Fibroblast of lung (primary cell): ENCODE data around the gene MAGEA11. TPM values are rescaled to one million over a fixed set of nuclear protein-coding genes. Genes with fewer than 3 reads are reported as not detected.

ENCODE experiments used
- DNase-seq, 2 donors: peaks; one replicate each; pipeline versions ENCODE4 v3.0.0 to v3.0.0-alpha.2; 2010; ENCODE audit warnings: low read depth in 2 of 2
- H2AFZ ChIP-seq: 2 replicates; pipeline ENCODE4 v1.5.1; 2012; ENCODE audit warnings: low read length, control low read depth, inconsistent platforms
- H3K27ac ChIP-seq: 2 replicates; pipeline ENCODE4 v1.5.1; 2011; ENCODE audit warnings: low read length, control low read depth; ENCODE audit not compliant: insufficient read depth
- H3K27me3 ChIP-seq: 2 replicates; pipeline ENCODE4 v1.5.1; 2011; ENCODE audit warnings: mild to moderate bottlenecking, low read length; ENCODE audit not compliant: control insufficient read depth, insufficient read depth
- H3K36me3 ChIP-seq: 2 replicates; pipeline ENCODE4 v1.5.1; 2011; ENCODE audit warnings: low read length; ENCODE audit not compliant: control insufficient read depth, insufficient read depth
- H3K4me1 ChIP-seq: 2 replicates; pipeline ENCODE4 v1.5.1; 2011; ENCODE audit warnings: low read length; ENCODE audit not compliant: control insufficient read depth, insufficient read depth; ENCODE audit errors: extremely low read depth
- H3K4me2 ChIP-seq: 2 replicates; pipeline ENCODE4 v1.5.1; 2011; ENCODE audit warnings: low read length, control low read depth; ENCODE audit not compliant: insufficient read depth; ENCODE audit errors: extremely low read depth
- H3K4me3 ChIP-seq, 4 experiments: fragments of 200-600 bp in 1 of 4; sonication (generic) in 1 of 4; replicated peaks in 1 of 4; 2 replicates each; pipeline ENCODE4 v1.5.1; 2011 to 2016; ENCODE audit warnings: low read length in 4 of 4, low read depth in 3 of 4, mild to moderate bottlenecking in 3 of 4, control low read depth in 2 of 4, inconsistent platforms in 1 of 4, mixed read lengths in 1 of 4; ENCODE audit not compliant: insufficient read depth in 1 of 4; ENCODE audit errors: control extremely low read depth in 1 of 4
- H3K79me2 ChIP-seq: 2 replicates; pipeline ENCODE4 v1.5.1; 2012; ENCODE audit warnings: mild to moderate bottlenecking, low read length, inconsistent platforms; ENCODE audit not compliant: control insufficient read depth, insufficient read depth
- H3K9ac ChIP-seq: 2 replicates; pipeline ENCODE4 v1.5.1; 2011; ENCODE audit warnings: mild to moderate bottlenecking, low read length, control low read depth; ENCODE audit not compliant: insufficient read depth
- H3K9me3 ChIP-seq: 2 replicates; pipeline ENCODE4 v1.5.1; 2012; ENCODE audit warnings: low read depth, low read length; ENCODE audit not compliant: control insufficient read depth, insufficient read depth
- H4K20me1 ChIP-seq: 2 replicates; pipeline ENCODE4 v1.5.1; 2011; ENCODE audit warnings: low read length; ENCODE audit not compliant: control insufficient read depth, insufficient read depth; ENCODE audit errors: extremely low read depth
- CTCF ChIP-seq, 2 donors: IDR thresholded peaks in 1 of 2; conservative IDR thresholded peaks in 1 of 2; 1 replicate in 1 of 2; 2 replicates in 1 of 2; pipeline ENCODE4 v1.5.1; 2011 to 2012; ENCODE audit warnings: low read length in 2 of 2, control low read depth in 1 of 2, inconsistent platforms in 1 of 2, low read depth in 1 of 2, mild to moderate bottlenecking in 1 of 2
- EZH2 ChIP-seq: IDR thresholded peaks from 2 replicates; pipeline ENCODE4 v1.5.1; 2012; ENCODE audit warnings: low read length, control low read depth, mild to moderate bottlenecking; ENCODE audit errors: missing control alignments
- polyA plus RNA-seq, 2 donors: library from polyadenylated mRNA; depleted of rRNA in 1 of 2; stranded (reverse) in 1 of 2; unstranded in 1 of 2; fragments of >200 nt; gene quantifications; 2 replicates each; pipeline ENCODE4 v1.2.1, GENCODE V29; 2011 to 2012; ENCODE audit warnings: missing spikeins in 1 of 2
- total RNA-seq: library from RNA; depleted of rRNA; stranded (reverse); fragments of >200 nt; gene quantifications from 2 replicates; pipeline ENCODE4 v1.2.1, GENCODE V29; 2014

The MAGEA11 gene
- total and polyA plus RNA-seq, 2 donors (not counting 1 experiment from before 2014, with no cell fraction given) = not detected

GRCh38 chrX:149681182-149681581, 30.7 kb upstream of the MAGEA11 start:
- H3K79me2 ChIP-seq = no peaks in the 10 kb centered on the region
- no peaks in the 10 kb centered on the region for H3K9me3 ChIP-seq
- H3K9ac ChIP-seq = no peak overlapping the region
- H3K36me3 ChIP-seq = no peaks in the 10 kb centered on the region
- no peak overlapping the region for H3K4me2 ChIP-seq
- no peak overlapping the region for H2AFZ ChIP-seq
- no peak for DNase-seq
- H3K4me3 ChIP-seq = no peak overlapping the region
- no peak overlapping the region for H3K27ac ChIP-seq
- H3K27me3 ChIP-seq = no peaks in the 10 kb centered on the region
- no peaks in the 10 kb centered on the region for H3K4me1 ChIP-seq
- no peaks in the 10 kb centered on the region for H4K20me1 ChIP-seq
- TF ChIP-seq CTCF (conservative IDR thresholded peaks at IDR 0.05 in 1 of 2, IDR thresholded peaks at IDR 0.05 in 1 of 2; ENCODE audit: low read depth in 1 of 2, low read length in 2 of 2) (no peak), EZH2 (no peak)

- no peaks in the 10 kb centered on the region for H3K9me3 ChIP-seq
- H3K79me2 ChIP-seq = no peaks in the 10 kb centered on the region
- H3K4me2 ChIP-seq = no peak overlapping the region
- H2AFZ ChIP-seq = no peak overlapping the region
- H3K27me3 ChIP-seq = no peaks in the 10 kb centered on the region
- DNase-seq = no peak
- H4K20me1 ChIP-seq = no peaks in the 10 kb centered on the region
- H3K36me3 ChIP-seq = no peaks in the 10 kb centered on the region
- H3K4me1 ChIP-seq = no peaks in the 10 kb centered on the region
- no peak overlapping the region for H3K9ac ChIP-seq
- H3K27ac ChIP-seq = no peak overlapping the region
- no peak overlapping the region for H3K4me3 ChIP-seq
- TF ChIP-seq CTCF (conservative IDR thresholded peaks at IDR 0.05 in 1 of 2, IDR thresholded peaks at IDR 0.05 in 1 of 2; ENCODE audit: low read depth in 1 of 2, low read length in 2 of 2) (no peak), EZH2 (no peak)
Measured at GRCh38 chrX:149682031-149682430, 29.8 kb upstream of the MAGEA11 start.

GRCh38 chrX:149682956-149683947, 28.6 kb upstream of the MAGEA11 start:
- TF ChIP-seq CTCF (conservative IDR thresholded peaks at IDR 0.05 in 1 of 2, IDR thresholded peaks at IDR 0.05 in 1 of 2; ENCODE audit: low read depth in 1 of 2, low read length in 2 of 2) = no peak
- no peak for TF ChIP-seq EZH2
- Histone ChIP-seq H3K27me3 (no peaks in the 10 kb centered on the region), H3K79me2 (no peaks in the 10 kb centered on the region), H3K9ac (no peak overlapping the region), H3K27ac (no peak overlapping the region), H3K36me3 (no peaks in the 10 kb centered on the region), H4K20me1 (no peaks in the 10 kb centered on the region), H3K4me3 (no peak overlapping the region), H2AFZ (no peak overlapping the region), H3K9me3 (no peaks in the 10 kb centered on the region), H3K4me1 (no peaks in the 10 kb centered on the region), H3K4me2 (no peak overlapping the region)
- DNase-seq = peak in 1 of 2 donors; percentile 0
